GM19025 (cell line): ENCODE data around the gene NBEAL2.

ENCODE experiments used
- ATAC-seq: cut with Tn5 transposase; IDR thresholded peaks from one replicate; pipeline ENCODE4 v1.9.1; 2021; ENCODE audit warnings: mild to moderate bottlenecking, low read depth, moderate library complexity; ENCODE audit not compliant: unreplicated experiment

Gene NBEAL2

GRCh38 chr3:46943237-46944187 is 36.0 kb upstream of the NBEAL2 start:
- peak; percentile 53 for ATAC-seq

- ATAC-seq: no peak
These were observed 35.3 kb upstream of the NBEAL2 start for GRCh38 chr3:46944191-46944590.

GRCh38 chr3:46946416-46946815 is 33.0 kb upstream of the NBEAL2 start:
- no peak for ATAC-seq

GRCh38 chr3:46946856-46947545 is 32.5 kb upstream of the NBEAL2 start:
- no peak for ATAC-seq

GRCh38 chr3:46947546-46947901 is 31.9 kb upstream of the NBEAL2 start:
- no peak for ATAC-seq

- ATAC-seq: no peak
These were observed 31.3 kb upstream of the NBEAL2 start for GRCh38 chr3:46947981-46948791.

- ATAC-seq: peak; percentile 70
These were observed 30.4 kb upstream of the NBEAL2 start for GRCh38 chr3:46948830-46949671.

- ATAC-seq: no peak
These were observed 29.3 kb upstream of the NBEAL2 start for GRCh38 chr3:46950177-46950576.

GRCh38 chr3:46950650-46951241 is 28.7 kb upstream of the NBEAL2 start:
- ATAC-seq: no peak

GRCh38 chr3:46952813-46953212 is 26.7 kb upstream of the NBEAL2 start:
- no peak for ATAC-seq

GRCh38 chr3:46953234-46954010 is 26.0 kb upstream of the NBEAL2 start:
- ATAC-seq: no peak

GRCh38 chr3:46954178-46954577 is 25.3 kb upstream of the NBEAL2 start:
- no peak for ATAC-seq

- ATAC-seq: no peak
These were observed 24.3 kb upstream of the NBEAL2 start for GRCh38 chr3:46955157-46955556.

GRCh38 chr3:46955801-46956259 is 23.6 kb upstream of the NBEAL2 start:
- no peak for ATAC-seq

- no peak for ATAC-seq
These were observed 22.2 kb upstream of the NBEAL2 start for GRCh38 chr3:46957092-46957820.

GRCh38 chr3:46958467-46959160 is 20.9 kb upstream of the NBEAL2 start:
- ATAC-seq: no peak

GRCh38 chr3:46959161-46959511 is 20.3 kb upstream of the NBEAL2 start:
- ATAC-seq: no peak
